Chondrocyte (in vitro differentiated cells): ENCODE measurements around the gene QSOX2. TPM values are rescaled to one million over a fixed set of nuclear protein-coding genes. Genes with fewer than 3 reads are reported as not detected.

Experiments used
- DNase-seq: peaks from one replicate; pipeline ENCODE4 v3.0.0; 2021; ENCODE audit warnings: mixed read lengths, low spot score
- H3K27ac Mint-ChIP-seq: one replicate; pipeline ENCODE4 v1.8.0; 2021; ENCODE audit warnings: mild to moderate bottlenecking, moderate library complexity, mixed read lengths; ENCODE audit not compliant: unreplicated experiment
- H3K27me3 Mint-ChIP-seq: 2 replicates; pipeline ENCODE4 v1.8.0; 2021; ENCODE audit warnings: low read depth, mixed read lengths
- H3K36me3 Mint-ChIP-seq: 2 replicates; pipeline ENCODE4 v1.8.0; 2021; ENCODE audit warnings: low read depth, mixed read lengths
- H3K4me1 Mint-ChIP-seq: 2 replicates; pipeline ENCODE4 v1.8.0; 2021; ENCODE audit warnings: low read depth, mild to moderate bottlenecking, mixed read lengths
- H3K4me3 Mint-ChIP-seq: one replicate; pipeline ENCODE4 v1.8.0; 2021; ENCODE audit warnings: mild to moderate bottlenecking, moderate library complexity, mixed read lengths; ENCODE audit not compliant: unreplicated experiment
- H3K9me3 Mint-ChIP-seq: 2 replicates; pipeline ENCODE4 v1.8.0; 2021; ENCODE audit warnings: low read depth, mixed read lengths
- total RNA-seq: library from RNA; stranded (reverse); gene quantifications from 3 replicates; pipeline ENCODE4 v1.2.1, GENCODE V29; 2021
- TF ChIP-seq, protein P1 (sequence below): fragments of 200-600 bp; sonication (generic); IDR thresholded peaks from 2 replicates; pipeline ENCODE4 v1.5.0; 2021; ENCODE audit warnings: antibody characterized with exemption, mild to moderate bottlenecking, moderate library complexity

The QSOX2 gene
- total RNA-seq, 1 donor from 2014 or later, result 14.3 TPM

DNA sequence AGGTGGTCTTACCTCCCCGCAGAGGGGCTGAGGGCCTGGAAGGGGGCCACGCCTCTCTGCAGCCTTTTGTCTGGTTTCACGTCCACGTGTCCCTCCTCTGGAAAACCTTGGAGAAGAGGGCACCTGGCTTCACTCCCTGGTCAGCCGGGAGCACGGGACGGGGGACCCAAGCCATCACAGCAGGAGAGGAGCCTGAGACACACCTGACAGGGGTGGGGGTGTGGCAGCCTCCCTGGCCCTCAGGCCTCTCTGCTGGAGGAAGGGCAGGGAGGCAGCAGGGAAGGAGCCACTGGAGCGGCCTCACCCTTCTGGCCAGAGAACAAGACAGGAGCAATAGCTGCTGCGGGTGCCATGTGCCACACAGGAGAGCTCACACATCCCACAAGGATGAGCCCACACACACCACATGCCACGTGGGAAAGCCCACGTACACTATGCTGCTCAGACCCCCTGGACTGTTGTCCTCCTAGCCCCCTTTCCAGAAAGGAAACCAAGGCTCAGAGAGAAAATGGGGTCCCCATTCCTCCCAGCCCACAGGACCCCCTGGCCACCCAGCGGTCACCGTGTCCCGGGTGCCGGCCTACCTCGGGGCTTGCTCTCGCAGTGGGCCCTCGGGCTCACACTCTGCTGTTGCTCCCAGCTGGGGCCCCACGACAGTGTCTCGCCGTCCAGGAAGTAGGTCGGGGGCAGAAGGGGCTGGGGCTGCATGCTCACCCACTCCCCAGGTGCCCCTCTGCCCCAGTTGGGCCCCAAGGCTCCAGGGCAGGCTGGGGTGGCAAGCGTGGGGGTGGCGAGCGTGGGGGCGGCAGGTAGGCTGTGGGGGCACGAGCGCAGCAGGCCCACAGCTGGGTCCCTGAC is 40.1 kb upstream of the QSOX2 start:
- Mint-ChIP-seq H3K4me1 (peaks cover 4% of the 10 kb centered on the region), H3K27ac (no peak overlapping the region), H3K9me3 (no peaks in the 10 kb centered on the region), H3K27me3 (peaks cover 24% of the 10 kb centered on the region), H3K4me3 (no peak overlapping the region), H3K36me3 (no peaks in the 10 kb centered on the region)
- TF ChIP-seq, protein P1, sequence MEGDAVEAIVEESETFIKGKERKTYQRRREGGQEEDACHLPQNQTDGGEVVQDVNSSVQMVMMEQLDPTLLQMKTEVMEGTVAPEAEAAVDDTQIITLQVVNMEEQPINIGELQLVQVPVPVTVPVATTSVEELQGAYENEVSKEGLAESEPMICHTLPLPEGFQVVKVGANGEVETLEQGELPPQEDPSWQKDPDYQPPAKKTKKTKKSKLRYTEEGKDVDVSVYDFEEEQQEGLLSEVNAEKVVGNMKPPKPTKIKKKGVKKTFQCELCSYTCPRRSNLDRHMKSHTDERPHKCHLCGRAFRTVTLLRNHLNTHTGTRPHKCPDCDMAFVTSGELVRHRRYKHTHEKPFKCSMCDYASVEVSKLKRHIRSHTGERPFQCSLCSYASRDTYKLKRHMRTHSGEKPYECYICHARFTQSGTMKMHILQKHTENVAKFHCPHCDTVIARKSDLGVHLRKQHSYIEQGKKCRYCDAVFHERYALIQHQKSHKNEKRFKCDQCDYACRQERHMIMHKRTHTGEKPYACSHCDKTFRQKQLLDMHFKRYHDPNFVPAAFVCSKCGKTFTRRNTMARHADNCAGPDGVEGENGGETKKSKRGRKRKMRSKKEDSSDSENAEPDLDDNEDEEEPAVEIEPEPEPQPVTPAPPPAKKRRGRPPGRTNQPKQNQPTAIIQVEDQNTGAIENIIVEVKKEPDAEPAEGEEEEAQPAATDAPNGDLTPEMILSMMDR, result no peak
- no peak for DNase-seq

DNA sequence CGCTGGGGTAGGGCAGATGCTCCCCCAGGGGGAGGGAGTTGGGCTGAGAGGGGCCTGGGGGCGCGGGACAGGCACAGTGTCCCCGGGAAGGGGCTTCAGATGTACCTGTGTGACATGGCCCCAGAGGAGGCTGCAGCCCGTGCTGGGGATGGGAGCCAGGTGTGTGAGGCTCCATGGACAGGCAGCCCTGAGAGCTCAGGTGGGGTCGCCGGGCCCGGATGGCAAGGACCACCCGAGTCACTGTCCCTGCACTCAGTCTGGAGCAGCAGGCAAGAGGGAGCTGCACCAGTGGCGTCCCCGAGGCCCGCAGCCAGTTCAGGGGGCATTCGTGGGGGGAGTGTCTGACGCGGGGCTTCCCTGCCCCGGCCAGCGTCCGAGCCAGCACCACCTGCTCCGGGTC is 39.3 kb upstream of the QSOX2 start:
- Mint-ChIP-seq H3K9me3 (peaks cover 2% of the 10 kb centered on the region), H3K36me3 (no peaks in the 10 kb centered on the region), H3K27me3 (peaks cover 25% of the 10 kb centered on the region), H3K4me1 (peaks cover 4% of the 10 kb centered on the region), H3K27ac (no peak overlapping the region), H3K4me3 (no peak overlapping the region)
- DNase-seq, result no peak
- TF ChIP-seq, protein P1, result no peak

DNA sequence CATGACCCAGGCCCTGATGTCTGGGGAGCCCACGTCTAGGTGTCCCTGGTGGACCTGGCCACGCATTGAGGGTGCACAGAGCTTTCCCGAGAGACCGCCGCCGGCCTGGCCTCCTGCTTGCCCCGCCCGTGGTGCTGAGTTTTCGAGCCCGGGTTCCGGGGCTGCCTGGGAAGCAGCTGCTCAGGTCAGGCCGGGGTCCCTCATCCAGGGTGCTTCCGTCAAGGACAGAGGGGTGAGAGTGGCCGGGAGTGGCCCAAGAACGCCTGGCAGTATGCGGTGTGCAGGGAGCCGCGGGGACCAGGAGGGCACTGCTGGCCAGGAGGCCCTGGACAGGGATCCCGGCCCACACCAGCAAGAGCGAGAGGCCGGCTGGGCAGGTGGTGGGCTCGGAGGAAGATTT is 38.7 kb upstream of the QSOX2 start:
- Mint-ChIP-seq H3K27me3 (peaks cover 26% of the 10 kb centered on the region), H3K4me1 (peaks cover 4% of the 10 kb centered on the region), H3K27ac (no peak overlapping the region), H3K4me3 (no peak overlapping the region), H3K9me3 (peaks cover 3% of the 10 kb centered on the region), H3K36me3 (no peaks in the 10 kb centered on the region)
- no peak for DNase-seq
- TF ChIP-seq, protein P1, result no peak

DNA sequence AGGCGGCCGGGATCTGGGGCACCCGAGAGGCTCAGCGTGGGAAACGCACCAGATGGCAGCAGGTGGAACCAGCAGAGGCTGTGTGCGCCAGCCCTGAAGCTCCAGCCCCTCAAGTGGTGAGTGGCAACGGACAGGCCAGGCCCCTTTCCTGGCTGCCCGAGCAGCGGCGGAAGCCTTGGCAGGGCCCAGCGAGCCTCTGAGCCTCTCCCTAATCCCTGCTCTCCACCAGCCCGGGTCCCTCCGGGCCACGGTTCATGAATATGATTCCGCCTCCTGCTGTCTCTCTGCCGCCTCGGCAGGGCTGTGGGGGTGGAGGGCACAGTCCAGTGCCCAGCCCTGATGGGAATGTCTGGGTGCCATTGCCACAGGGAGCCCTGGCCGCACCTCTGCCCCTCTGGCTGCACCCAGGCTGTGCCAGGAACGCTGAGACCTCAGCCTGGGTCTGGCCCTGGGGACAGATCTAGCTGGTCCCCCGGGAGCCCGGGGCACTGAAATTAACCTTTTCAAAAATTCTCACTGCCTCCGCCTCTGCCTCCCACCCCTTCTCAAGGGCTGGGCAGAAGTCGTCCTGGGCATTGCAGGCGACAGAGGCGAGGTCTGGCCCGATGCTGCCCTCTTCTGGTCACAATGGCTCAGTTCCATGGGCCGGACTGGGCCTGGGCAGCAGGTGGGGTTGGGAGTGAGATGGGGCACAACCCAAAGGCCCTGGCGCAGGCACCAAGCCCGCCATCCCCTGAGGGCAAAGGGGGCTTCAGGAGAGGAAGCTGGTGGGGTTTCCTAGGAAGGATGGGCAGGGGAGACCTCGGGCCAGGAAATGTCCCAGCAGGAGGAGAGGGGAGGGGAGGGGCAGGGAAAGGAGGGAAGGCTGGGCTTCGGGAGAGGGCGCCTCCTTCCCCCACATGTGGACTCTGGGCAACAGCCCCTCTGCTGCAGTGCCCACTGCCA is 38.0 kb upstream of the QSOX2 start:
- DNase-seq, result no peak
- H3K9me3 Mint-ChIP-seq, result peaks cover 3% of the 10 kb centered on the region
- TF ChIP-seq, protein P1, result peak; percentile 94
- peaks cover 25% of the 10 kb centered on the region for H3K27me3 Mint-ChIP-seq
- no peak overlapping the region for H3K4me3 Mint-ChIP-seq
- no peaks in the 10 kb centered on the region for H3K36me3 Mint-ChIP-seq
- no peak overlapping the region for H3K27ac Mint-ChIP-seq
- peaks cover 4% of the 10 kb centered on the region for H3K4me1 Mint-ChIP-seq

DNA sequence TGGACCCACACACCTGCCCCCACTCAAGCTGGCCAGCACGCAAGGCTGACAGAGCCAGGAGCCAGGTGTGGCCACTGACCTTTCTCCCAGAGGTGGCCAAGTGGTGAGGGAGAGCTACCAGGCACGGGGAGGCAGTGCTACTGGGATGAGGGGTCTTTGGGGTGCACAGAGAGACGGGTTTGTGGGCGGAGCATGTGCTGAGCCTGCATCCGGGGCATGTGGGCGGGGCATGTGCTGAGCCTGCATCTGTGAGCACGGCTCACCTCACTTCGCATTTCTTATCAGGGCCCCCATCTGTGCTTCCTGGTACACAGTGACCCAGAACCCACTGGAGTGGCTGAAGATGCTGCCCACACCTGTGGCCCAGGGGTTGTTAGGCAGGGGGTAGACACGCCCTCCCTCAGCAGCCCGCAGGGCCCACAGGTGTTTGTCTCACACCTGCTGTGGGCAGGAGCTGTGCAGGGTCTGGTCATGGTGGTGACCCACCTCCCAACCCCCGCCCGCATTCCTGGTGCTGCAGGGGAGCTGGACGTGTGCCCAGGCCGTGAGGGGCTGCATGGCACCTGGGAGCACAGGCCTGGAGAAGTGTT is 36.8 kb upstream of the QSOX2 start:
- no peaks in the 10 kb centered on the region for H3K36me3 Mint-ChIP-seq
- H3K9me3 Mint-ChIP-seq, result peaks cover 3% of the 10 kb centered on the region
- TF ChIP-seq, protein P1, result no peak
- peaks cover 23% of the 10 kb centered on the region for H3K27me3 Mint-ChIP-seq
- H3K4me3 Mint-ChIP-seq, result no peak overlapping the region
- no peak for DNase-seq
- H3K4me1 Mint-ChIP-seq, result peaks cover 4% of the 10 kb centered on the region
- H3K27ac Mint-ChIP-seq, result no peak overlapping the region
